ENCODE measurements around the gene FAIM. TPM values are rescaled to one million over a fixed set of nuclear protein-coding genes. Genes with fewer than 3 reads are reported as not detected.

Gene FAIM
- total and polyA plus RNA-seq, 12 donors: 1.5 to 15.7 (median 2.8) TPM

- no peaks in the 10 kb centered on the region for H3K36me3 ChIP-seq
- H3K27me3 ChIP-seq: no peaks in the 10 kb centered on the region
- intact Hi-C loops (cut with DNase I): no loop called here
- no peaks in the 10 kb centered on the region for H3K4me1 ChIP-seq
- H3K27ac ChIP-seq: no peak overlapping the region
- no peak for DNase-seq
- H3K4me3 ChIP-seq: no peak overlapping the region
- TF ChIP-seq, protein P1, sequence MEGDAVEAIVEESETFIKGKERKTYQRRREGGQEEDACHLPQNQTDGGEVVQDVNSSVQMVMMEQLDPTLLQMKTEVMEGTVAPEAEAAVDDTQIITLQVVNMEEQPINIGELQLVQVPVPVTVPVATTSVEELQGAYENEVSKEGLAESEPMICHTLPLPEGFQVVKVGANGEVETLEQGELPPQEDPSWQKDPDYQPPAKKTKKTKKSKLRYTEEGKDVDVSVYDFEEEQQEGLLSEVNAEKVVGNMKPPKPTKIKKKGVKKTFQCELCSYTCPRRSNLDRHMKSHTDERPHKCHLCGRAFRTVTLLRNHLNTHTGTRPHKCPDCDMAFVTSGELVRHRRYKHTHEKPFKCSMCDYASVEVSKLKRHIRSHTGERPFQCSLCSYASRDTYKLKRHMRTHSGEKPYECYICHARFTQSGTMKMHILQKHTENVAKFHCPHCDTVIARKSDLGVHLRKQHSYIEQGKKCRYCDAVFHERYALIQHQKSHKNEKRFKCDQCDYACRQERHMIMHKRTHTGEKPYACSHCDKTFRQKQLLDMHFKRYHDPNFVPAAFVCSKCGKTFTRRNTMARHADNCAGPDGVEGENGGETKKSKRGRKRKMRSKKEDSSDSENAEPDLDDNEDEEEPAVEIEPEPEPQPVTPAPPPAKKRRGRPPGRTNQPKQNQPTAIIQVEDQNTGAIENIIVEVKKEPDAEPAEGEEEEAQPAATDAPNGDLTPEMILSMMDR (IDR thresholded peaks at IDR 0.05): no peak
- H3K9me3 ChIP-seq: peaks cover 0 to 68% (median 49%) of the 10 kb centered on the region in 11 donors
- ATAC-seq: no peak
- 97 to 100% methylated on average over 1 of the region's 1 CpG for WGBS, 2 donors
Observed at GRCh38 chr3:138642927-138643253, 34.3 kb downstream of the FAIM start.

DNA sequence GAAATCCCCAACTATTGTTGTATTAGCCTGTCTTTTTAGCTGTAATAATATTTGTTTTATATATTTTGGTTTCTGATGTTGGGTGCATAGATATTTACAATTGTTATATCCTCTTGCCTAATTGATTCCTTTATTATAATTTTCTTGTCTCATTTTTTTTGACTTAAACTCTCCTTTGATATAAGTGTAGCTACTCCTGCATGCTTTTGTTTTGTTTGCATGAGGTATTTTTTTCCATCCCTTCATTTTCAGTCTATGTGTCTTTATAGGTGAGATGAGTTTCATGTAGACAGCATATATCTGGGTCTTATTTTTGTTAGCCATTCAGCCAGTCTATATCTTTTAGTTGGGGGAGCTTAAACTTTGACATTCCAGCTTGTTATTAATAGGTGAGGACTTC is 37.4 kb downstream of the FAIM start:
- H3K27ac ChIP-seq: no peak overlapping the region
- TF ChIP-seq, protein P1 (IDR thresholded peaks at IDR 0.05): no peak
- H3K36me3 ChIP-seq: peaks cover 0 to 27% (median 23%) of the 10 kb centered on the region in 9 donors
- no peaks in the 10 kb centered on the region for H3K27me3 ChIP-seq
- no peaks in the 10 kb centered on the region for H3K4me1 ChIP-seq
- no peak overlapping the region for H3K4me3 ChIP-seq
- intact Hi-C loops (cut with DNase I): no loop called here
- no peak for ATAC-seq
- no peak for DNase-seq
- peaks cover 0 to 78% (median 49%) of the 10 kb centered on the region in 11 donors for H3K9me3 ChIP-seq

DNA sequence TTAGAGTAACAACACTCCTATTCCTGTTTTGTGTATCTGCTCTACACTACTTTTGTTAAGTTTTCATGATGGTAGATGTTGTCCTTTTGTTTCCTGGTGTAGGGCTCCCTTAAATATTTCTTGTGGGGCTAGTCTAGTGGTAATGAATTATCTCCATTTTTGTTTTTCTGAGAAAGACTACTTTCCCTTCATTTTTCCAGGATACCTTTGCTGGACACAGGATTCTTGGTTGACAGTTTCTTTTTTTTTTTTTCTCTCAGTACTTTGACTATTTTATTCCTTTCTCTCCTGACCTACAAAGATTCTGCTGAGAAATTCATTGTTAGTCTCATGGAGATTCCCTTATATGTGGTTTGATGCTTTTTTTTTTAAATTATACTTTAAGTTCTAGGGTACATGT is 37.9 kb downstream of the FAIM start:
- ATAC-seq (no peak), DNase-seq (no peak)
- peaks cover 0 to 73% (median 49%) of the 10 kb centered on the region in 11 donors for H3K9me3 ChIP-seq
- H3K36me3 ChIP-seq: peaks cover 0 to 32% (median 23%) of the 10 kb centered on the region in 9 donors
- H3K27ac ChIP-seq: no peak overlapping the region
- no peaks in the 10 kb centered on the region for H3K4me1 ChIP-seq
- no peak overlapping the region for H3K4me3 ChIP-seq
- H3K27me3 ChIP-seq: no peaks in the 10 kb centered on the region
- TF ChIP-seq, protein P1 (IDR thresholded peaks at IDR 0.05): no peak
- intact Hi-C loops (cut with DNase I): no loop called here

DNA sequence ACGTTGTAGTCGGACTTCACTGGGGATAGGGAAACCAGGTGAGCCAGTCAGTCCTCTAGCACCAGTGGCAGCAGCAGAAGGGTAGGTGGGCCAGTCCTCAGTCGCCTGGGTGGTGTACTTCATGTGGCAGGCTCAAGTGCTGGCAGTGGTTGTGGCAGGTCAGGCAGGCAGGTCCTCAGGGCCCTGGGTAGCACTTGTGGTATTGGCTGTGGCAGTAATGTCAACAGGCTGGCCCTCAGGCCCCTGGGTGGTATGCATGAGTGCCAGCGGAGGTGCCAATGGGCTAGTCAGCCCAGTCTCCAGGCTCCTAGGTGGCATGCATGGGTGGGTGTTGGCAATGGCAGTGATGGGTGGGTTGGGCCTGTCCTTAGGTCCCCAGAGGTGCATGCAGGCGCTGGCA is 40.6 kb downstream of the FAIM start:
- H3K4me1 ChIP-seq: no peaks in the 10 kb centered on the region
- WGBS, 2 donors: 97 to 98% methylated on average over 5 of the region's 5 CpGs
- intact Hi-C loops (cut with DNase I): no loop called here
- H3K9me3 ChIP-seq: peaks cover 0 to 46% (median 29%) of the 10 kb centered on the region in 11 donors
- H3K27ac ChIP-seq: no peak overlapping the region
- peaks cover 0 to 57% (median 23%) of the 10 kb centered on the region in 9 donors for H3K36me3 ChIP-seq
- ATAC-seq (peak in 1 of 8 donors; percentile 18), DNase-seq (no peak)
- TF ChIP-seq, protein P1 (IDR thresholded peaks at IDR 0.05): no peak
- H3K4me3 ChIP-seq: no peak overlapping the region
- H3K27me3 ChIP-seq: no peaks in the 10 kb centered on the region

GRCh38 chr3:138653567-138653966 is 45.0 kb downstream of the FAIM start:
- Histone ChIP-seq H3K27me3 (no peaks in the 10 kb centered on the region), H3K4me3 (no peak overlapping the region), H3K36me3 (peaks cover 0 to 99% (median 49%) of the 10 kb centered on the region in 9 donors), H3K27ac (no peak overlapping the region), H3K4me1 (no peaks in the 10 kb centered on the region), H3K9me3 (peaks cover 0 to 5% (median 0%) of the 10 kb centered on the region in 11 donors)
- intact Hi-C loops (cut with DNase I): no loop called here
- TF ChIP-seq, protein P1 (IDR thresholded peaks at IDR 0.05): no peak
- ATAC-seq (no peak), DNase-seq (no peak)

Measured in heart right ventricle (tissue), 16 donors.